Tibial nerve (tissue), 4 donors: ENCODE data around the gene PLK5. TPM values are rescaled to one million over a fixed set of nuclear protein-coding genes. Genes with fewer than 3 reads are reported as not detected.

Experiments used
- DNase-seq, 2 donors: peaks; one replicate each; pipeline ENCODE4 v3.0.0-alpha.2; 2019; ENCODE audit warnings: low spot score in 2 of 2
- H3K27ac ChIP-seq, 4 donors: fragments of 200-600 bp; sonication (generic) in 3 of 4; one replicate each; pipeline ENCODE4 v1.5.1; 2017 to 2019; ENCODE audit warnings: mild to moderate bottlenecking in 1 of 4
- H3K27me3 ChIP-seq, 2 donors: fragments of 200-600 bp; sonication (generic) in 1 of 2; one replicate each; pipeline versions ENCODE4 v1.5.1 to v1.6.0; 2017 to 2019
- H3K36me3 ChIP-seq, 3 donors: fragments of 200-600 bp; sonication (generic); one replicate each; pipeline ENCODE4 v1.5.1; 2018 to 2019
- H3K4me1 ChIP-seq, 4 donors: fragments of 200-600 bp; sonication (generic) in 3 of 4; one replicate each; pipeline ENCODE4 v1.5.1; 2017 to 2019
- H3K4me3 ChIP-seq, 4 donors: fragments of 200-600 bp; sonication (generic) in 3 of 4; one replicate each; pipeline ENCODE4 v1.5.1; 2017 to 2019; ENCODE audit warnings: mild to moderate bottlenecking in 1 of 4, moderate library complexity in 1 of 4
- H3K9me3 ChIP-seq, 4 donors: fragments of 200-600 bp; sonication (generic) in 3 of 4; one replicate each; pipeline ENCODE4 v1.5.1; 2017 to 2019
- CTCF ChIP-seq, 5 experiments: fragments of 200-600 bp in 3 of 5; fragments of 450-650 bp in 2 of 5; sonication (generic) in 3 of 5; IDR thresholded peaks; one replicate each; pipeline ENCODE4 v1.5.1; 2016 to 2019; ENCODE audit warnings: antibody characterized with exemption in 5 of 5, mild to moderate bottlenecking in 3 of 5, moderate library complexity in 2 of 5
- EP300 ChIP-seq, 2 donors: sonication (generic); formaldehyde crosslinking; IDR thresholded peaks; one replicate each; pipeline ENCODE4 v1.6.1; 2017; ENCODE audit warnings: antibody characterized with exemption in 2 of 2, mild to moderate bottlenecking in 1 of 2
- POLR2A ChIP-seq, 2 donors: fragments of 450-650 bp; IDR thresholded peaks; one replicate each; pipeline ENCODE4 v1.6.1; 2017; ENCODE audit warnings: antibody characterized with exemption in 2 of 2, mild to moderate bottlenecking in 2 of 2, moderate library complexity in 2 of 2
- WGBS, 2 donors: methylation state at CpG; one replicate each; pipeline ENCODE4 v1.1.5; 2018; 5-methylcytosine and 5-hydroxymethylcytosine counted together
- total RNA-seq, 4 donors: library from RNA; depleted of rRNA; stranded (reverse); fragments of >200 nt; gene quantifications; one replicate each; pipeline ENCODE4 v1.1.0, GENCODE V29; 2016

PLK5 gene
- total RNA-seq, 4 donors from 2014 or later, result 0.21 to 6.3 (median 1.1) TPM

- Histone ChIP-seq H3K9me3 (peaks cover 0 to 6% (median 0%) of the 10 kb centered on the region in 4 donors), H3K36me3 (peaks cover 0 to 7% (median 0%) of the 10 kb centered on the region in 3 donors), H3K27me3 (peaks cover 0 to 46% of the 10 kb centered on the region in 2 donors), H3K4me1 (peaks cover 0 to 64% (median 21%) of the 10 kb centered on the region in 4 donors), H3K4me3 (peak overlapping the region in 2 of 4 donors; percentile 42 to 52), H3K27ac (peak overlapping the region; percentile 45 to 93 (median 88))
- no peak for DNase-seq
- TF ChIP-seq POLR2A (IDR thresholded peaks at IDR 0.05) (no peak), CTCF (IDR thresholded peaks at IDR 0.05) (no peak), EP300 (IDR thresholded peaks at IDR 0.05) (no peak)
- WGBS, 2 donors, result 50 to 59% methylated on average over 12 to 23 of the region's 23 CpGs
These were observed 16.7 kb upstream of the PLK5 start for GRCh38 chr19:1507192-1507660.

GRCh38 chr19:1507763-1508506 is 15.9 kb upstream of the PLK5 start:
- Histone ChIP-seq H3K27ac (peak overlapping the region; percentile 52 to 93 (median 88)), H3K9me3 (peaks cover 0 to 6% (median 0%) of the 10 kb centered on the region in 4 donors), H3K4me1 (peaks cover 0 to 67% (median 21%) of the 10 kb centered on the region in 4 donors), H3K27me3 (peaks cover 0 to 48% of the 10 kb centered on the region in 2 donors), H3K4me3 (peak overlapping the region in 3 of 4 donors; percentile 11 to 52 (median 42)), H3K36me3 (peaks cover 0 to 7% (median 0%) of the 10 kb centered on the region in 3 donors)
- 1 to 2% methylated on average over 31 to 46 of the region's 46 CpGs for WGBS, 2 donors
- peak; percentile 82 to 95 for DNase-seq
- peak in 1 of 5 experiments; percentile 55 for TF ChIP-seq CTCF (IDR thresholded peaks at IDR 0.05)
- TF ChIP-seq EP300 (IDR thresholded peaks at IDR 0.05), result peak; percentile 81 to 86
- no peak for TF ChIP-seq POLR2A (IDR thresholded peaks at IDR 0.05)

- Histone ChIP-seq H3K36me3 (peaks cover 0 to 7% (median 0%) of the 10 kb centered on the region in 3 donors), H3K9me3 (peaks cover 0 to 6% (median 0%) of the 10 kb centered on the region in 4 donors), H3K27me3 (peaks cover 0 to 46% of the 10 kb centered on the region in 2 donors), H3K4me3 (peak overlapping the region in 3 of 4 donors; percentile 11 to 52 (median 42)), H3K27ac (peak overlapping the region; percentile 52 to 93 (median 88)), H3K4me1 (peaks cover 0 to 65% (median 19%) of the 10 kb centered on the region in 4 donors)
- DNase-seq, result no peak
- 33 to 39% methylated on average over 11 to 12 of the region's 12 CpGs for WGBS, 2 donors
- TF ChIP-seq POLR2A (IDR thresholded peaks at IDR 0.05), result no peak
- TF ChIP-seq CTCF (IDR thresholded peaks at IDR 0.05), result no peak
- no peak for TF ChIP-seq EP300 (IDR thresholded peaks at IDR 0.05)
These were observed 15.4 kb upstream of the PLK5 start for GRCh38 chr19:1508507-1508856.

GRCh38 chr19:1509602-1510441 is 14.1 kb upstream of the PLK5 start:
- no peak for DNase-seq
- Histone ChIP-seq H3K4me3 (no peak overlapping the region), H3K27me3 (peaks cover 0 to 48% of the 10 kb centered on the region in 2 donors), H3K4me1 (peaks cover 0 to 66% (median 16%) of the 10 kb centered on the region in 4 donors), H3K36me3 (peaks cover 0 to 7% (median 0%) of the 10 kb centered on the region in 3 donors), H3K27ac (peak overlapping the region in 2 of 4 donors; percentile 64 to 74), H3K9me3 (peaks cover 0 to 6% (median 0%) of the 10 kb centered on the region in 4 donors)
- 51 to 52% methylated on average over 9 of the region's 11 CpGs for WGBS, 2 donors
- TF ChIP-seq CTCF (IDR thresholded peaks at IDR 0.05) (no peak), POLR2A (IDR thresholded peaks at IDR 0.05) (no peak), EP300 (IDR thresholded peaks at IDR 0.05) (no peak)
